Suprapubic skin (tissue), 4 donors: Measurements from ENCODE around the gene DAAM1. TPM values are rescaled to one million over a fixed set of nuclear protein-coding genes. Genes with fewer than 3 reads are reported as not detected.

ENCODE experiments used
- DNase-seq, 2 donors: peaks; one replicate each; pipeline ENCODE4 v3.0.0-alpha.2; 2019; ENCODE audit warnings: low spot score in 2 of 2
- H3K27ac ChIP-seq: fragments of 200-600 bp; sonication (generic); one replicate; pipeline ENCODE4 v1.5.1; 2019
- H3K27me3 ChIP-seq: fragments of 200-600 bp; sonication (generic); one replicate; pipeline ENCODE4 v1.5.1; 2019
- H3K36me3 ChIP-seq: fragments of 200-600 bp; sonication (generic); one replicate; pipeline ENCODE4 v1.5.1; 2019
- H3K4me1 ChIP-seq: fragments of 200-600 bp; sonication (generic); one replicate; pipeline ENCODE4 v1.5.1; 2019
- H3K4me3 ChIP-seq: fragments of 200-600 bp; sonication (generic); one replicate; pipeline ENCODE4 v1.5.1; 2019; ENCODE audit warnings: mild to moderate bottlenecking
- H3K9me3 ChIP-seq: fragments of 200-600 bp; sonication (generic); one replicate; pipeline ENCODE4 v1.5.1; 2019
- EP300 ChIP-seq: sonication (generic); formaldehyde crosslinking; IDR thresholded peaks from one replicate; pipeline ENCODE4 v1.6.1; 2017; ENCODE audit warnings: antibody characterized with exemption
- POLR2A ChIP-seq, 2 donors: fragments of 450-650 bp; IDR thresholded peaks; one replicate each; pipeline ENCODE4 v1.6.1; 2017; ENCODE audit warnings: antibody characterized with exemption in 2 of 2, mild to moderate bottlenecking in 2 of 2, moderate library complexity in 2 of 2
- POLR2AphosphoS5 ChIP-seq, 3 donors: sonication (generic); formaldehyde crosslinking; IDR thresholded peaks; one replicate each; pipeline ENCODE4 v1.6.1; 2017; ENCODE audit warnings: antibody characterized with exemption in 3 of 3
- WGBS: methylation state at CpG from one replicate; pipeline ENCODE4 v1.1.5; 2018; 5-methylcytosine and 5-hydroxymethylcytosine counted together
- total RNA-seq, 4 donors: library from RNA; depleted of rRNA; stranded (reverse); fragments of >200 nt; gene quantifications; one replicate each; pipeline ENCODE4 v1.1.0, GENCODE V29; 2016
- TF ChIP-seq, protein P1 (sequence below), 2 donors: fragments of 200-600 bp in 1 of 2; fragments of 450-650 bp in 1 of 2; sonication (generic) in 1 of 2; IDR thresholded peaks; one replicate each; pipeline ENCODE4 v1.5.1; 2016 to 2019; ENCODE audit warnings: antibody characterized with exemption in 2 of 2, mild to moderate bottlenecking in 1 of 2, moderate library complexity in 1 of 2

DAAM1 gene
- total RNA-seq, 4 donors from 2014 or later = 103 to 196 (median 171) TPM

- no peak for TF ChIP-seq EP300
- TF ChIP-seq POLR2A (IDR thresholded peaks at IDR 0.05) = no peak
- no peak for TF ChIP-seq POLR2AphosphoS5 (IDR thresholded peaks at IDR 0.05)
- TF ChIP-seq, protein P1, sequence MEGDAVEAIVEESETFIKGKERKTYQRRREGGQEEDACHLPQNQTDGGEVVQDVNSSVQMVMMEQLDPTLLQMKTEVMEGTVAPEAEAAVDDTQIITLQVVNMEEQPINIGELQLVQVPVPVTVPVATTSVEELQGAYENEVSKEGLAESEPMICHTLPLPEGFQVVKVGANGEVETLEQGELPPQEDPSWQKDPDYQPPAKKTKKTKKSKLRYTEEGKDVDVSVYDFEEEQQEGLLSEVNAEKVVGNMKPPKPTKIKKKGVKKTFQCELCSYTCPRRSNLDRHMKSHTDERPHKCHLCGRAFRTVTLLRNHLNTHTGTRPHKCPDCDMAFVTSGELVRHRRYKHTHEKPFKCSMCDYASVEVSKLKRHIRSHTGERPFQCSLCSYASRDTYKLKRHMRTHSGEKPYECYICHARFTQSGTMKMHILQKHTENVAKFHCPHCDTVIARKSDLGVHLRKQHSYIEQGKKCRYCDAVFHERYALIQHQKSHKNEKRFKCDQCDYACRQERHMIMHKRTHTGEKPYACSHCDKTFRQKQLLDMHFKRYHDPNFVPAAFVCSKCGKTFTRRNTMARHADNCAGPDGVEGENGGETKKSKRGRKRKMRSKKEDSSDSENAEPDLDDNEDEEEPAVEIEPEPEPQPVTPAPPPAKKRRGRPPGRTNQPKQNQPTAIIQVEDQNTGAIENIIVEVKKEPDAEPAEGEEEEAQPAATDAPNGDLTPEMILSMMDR (IDR thresholded peaks at IDR 0.05) = no peak
- 71% methylated on average over 4 of the region's 4 CpGs for WGBS
- no peaks in the 10 kb centered on the region for H3K27me3 ChIP-seq
- DNase-seq = no peak
- H3K4me1 ChIP-seq = peaks cover 35% of the 10 kb centered on the region
- no peaks in the 10 kb centered on the region for H3K9me3 ChIP-seq
- peaks cover 11% of the 10 kb centered on the region for H3K36me3 ChIP-seq
- no peak overlapping the region for H3K4me3 ChIP-seq
- no peak overlapping the region for H3K27ac ChIP-seq
Observed at GRCh38 chr14:59292921-59293534, 104.6 kb downstream of the DAAM1 start.

DNA sequence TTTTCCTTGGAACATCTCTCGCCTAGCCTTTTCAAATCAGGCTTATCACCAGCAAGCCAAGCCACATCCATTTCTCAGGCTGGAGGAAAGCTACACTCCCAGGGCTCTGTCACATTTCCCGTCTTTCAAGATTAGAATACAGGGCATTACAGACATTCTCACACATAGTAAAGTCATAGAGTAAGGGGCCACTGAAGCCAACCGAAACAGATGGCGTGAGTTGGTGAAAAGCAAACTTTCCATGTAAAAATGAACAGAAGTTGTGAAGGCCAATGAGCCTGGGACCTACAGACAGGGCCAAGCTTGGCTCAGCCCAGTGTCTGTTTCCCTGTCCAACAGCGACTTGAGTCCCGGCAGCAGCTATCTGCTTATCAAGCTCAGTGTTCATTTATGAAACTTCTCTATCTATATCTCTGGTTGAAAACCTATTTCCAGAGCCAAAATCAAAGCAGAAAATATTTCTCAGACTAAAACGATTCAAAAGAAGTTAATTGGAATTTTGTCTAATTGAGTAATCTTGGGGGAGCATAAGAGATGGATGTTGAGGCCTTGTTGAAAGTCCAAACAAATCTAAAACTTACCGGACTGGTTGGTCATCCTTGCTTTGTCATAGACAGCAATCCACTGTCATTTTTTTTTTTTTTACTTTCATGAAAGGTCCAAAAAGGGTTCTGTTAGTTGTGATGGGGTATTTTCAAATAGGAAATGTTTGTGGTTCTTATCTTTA, 105.6 kb downstream of the DAAM1 start:
- WGBS = 65% methylated on average over 8 of the region's 8 CpGs
- H3K4me1 ChIP-seq = peaks cover 35% of the 10 kb centered on the region
- H3K4me3 ChIP-seq = no peak overlapping the region
- TF ChIP-seq POLR2A (IDR thresholded peaks at IDR 0.05) = no peak
- TF ChIP-seq EP300 = no peak
- TF ChIP-seq, protein P1 (IDR thresholded peaks at IDR 0.05) = no peak
- TF ChIP-seq POLR2AphosphoS5 (IDR thresholded peaks at IDR 0.05) = no peak
- no peaks in the 10 kb centered on the region for H3K9me3 ChIP-seq
- no peak for DNase-seq
- H3K36me3 ChIP-seq = peaks cover 11% of the 10 kb centered on the region
- H3K27ac ChIP-seq = peak overlapping the region; percentile 10
- no peaks in the 10 kb centered on the region for H3K27me3 ChIP-seq

- H3K4me1 ChIP-seq = peaks cover 35% of the 10 kb centered on the region
- TF ChIP-seq EP300 (no peak), POLR2A (IDR thresholded peaks at IDR 0.05) (no peak), POLR2AphosphoS5 (IDR thresholded peaks at IDR 0.05) (no peak)
- TF ChIP-seq, protein P1 (IDR thresholded peaks at IDR 0.05) = no peak
- H3K9me3 ChIP-seq = no peaks in the 10 kb centered on the region
- H3K27me3 ChIP-seq = no peaks in the 10 kb centered on the region
- H3K27ac ChIP-seq = peak overlapping the region; percentile 10
- H3K4me3 ChIP-seq = no peak overlapping the region
- H3K36me3 ChIP-seq = peaks cover 11% of the 10 kb centered on the region
- DNase-seq = no peak
- 43% methylated on average over 1 of the region's 1 CpG for WGBS
Observed at GRCh38 chr14:59294662-59294992, 106.2 kb downstream of the DAAM1 start.

- H3K27ac ChIP-seq = no peak overlapping the region
- no peaks in the 10 kb centered on the region for H3K27me3 ChIP-seq
- H3K4me3 ChIP-seq = no peak overlapping the region
- peaks cover 35% of the 10 kb centered on the region for H3K4me1 ChIP-seq
- TF ChIP-seq POLR2AphosphoS5 (IDR thresholded peaks at IDR 0.05) (no peak), POLR2A (IDR thresholded peaks at IDR 0.05) (no peak), EP300 (no peak)
- TF ChIP-seq, protein P1 (IDR thresholded peaks at IDR 0.05) = no peak
- H3K9me3 ChIP-seq = no peaks in the 10 kb centered on the region
- DNase-seq = no peak
- peaks cover 11% of the 10 kb centered on the region for H3K36me3 ChIP-seq
Observed at GRCh38 chr14:59295951-59296350, 107.5 kb downstream of the DAAM1 start.

GRCh38 chr14:59296508-59296907, 108.0 kb downstream of the DAAM1 start:
- Histone ChIP-seq H3K4me3 (no peak overlapping the region), H3K9me3 (no peaks in the 10 kb centered on the region), H3K36me3 (peaks cover 9% of the 10 kb centered on the region), H3K27ac (no peak overlapping the region), H3K4me1 (peaks cover 35% of the 10 kb centered on the region), H3K27me3 (no peaks in the 10 kb centered on the region)
- DNase-seq = no peak
- TF ChIP-seq POLR2AphosphoS5 (IDR thresholded peaks at IDR 0.05) = no peak
- TF ChIP-seq POLR2A (IDR thresholded peaks at IDR 0.05) = no peak
- TF ChIP-seq, protein P1 (IDR thresholded peaks at IDR 0.05) = no peak
- no peak for TF ChIP-seq EP300
- WGBS = 89% methylated on average over 2 of the region's 2 CpGs
